Stimulated activated CD4-positive, alpha-beta T cell treated with anti-CD3 and anti-CD28 coated beads, Interleukin-12 subunit alpha, Interleukin-12 subunit beta, amount 100 ng/mL, for 48 hours (primary cell): ENCODE measurements around the gene RASSF3.
"Not testable (repeated sequence)": the region's sequence is repeated elsewhere in the genome, so short reads cannot be mapped to it uniquely, and the experiment has no call there.

ENCODE experiments used
- DNase-seq, 3 donors: peaks; one replicate each; pipeline ENCODE4 v3.0.0-alpha.2; 2020; ENCODE audit warnings: low read depth in 2 of 3, low spot score in 1 of 3

Gene RASSF3, protein sequence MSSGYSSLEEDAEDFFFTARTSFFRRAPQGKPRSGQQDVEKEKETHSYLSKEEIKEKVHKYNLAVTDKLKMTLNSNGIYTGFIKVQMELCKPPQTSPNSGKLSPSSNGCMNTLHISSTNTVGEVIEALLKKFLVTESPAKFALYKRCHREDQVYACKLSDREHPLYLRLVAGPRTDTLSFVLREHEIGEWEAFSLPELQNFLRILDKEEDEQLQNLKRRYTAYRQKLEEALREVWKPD

DNA sequence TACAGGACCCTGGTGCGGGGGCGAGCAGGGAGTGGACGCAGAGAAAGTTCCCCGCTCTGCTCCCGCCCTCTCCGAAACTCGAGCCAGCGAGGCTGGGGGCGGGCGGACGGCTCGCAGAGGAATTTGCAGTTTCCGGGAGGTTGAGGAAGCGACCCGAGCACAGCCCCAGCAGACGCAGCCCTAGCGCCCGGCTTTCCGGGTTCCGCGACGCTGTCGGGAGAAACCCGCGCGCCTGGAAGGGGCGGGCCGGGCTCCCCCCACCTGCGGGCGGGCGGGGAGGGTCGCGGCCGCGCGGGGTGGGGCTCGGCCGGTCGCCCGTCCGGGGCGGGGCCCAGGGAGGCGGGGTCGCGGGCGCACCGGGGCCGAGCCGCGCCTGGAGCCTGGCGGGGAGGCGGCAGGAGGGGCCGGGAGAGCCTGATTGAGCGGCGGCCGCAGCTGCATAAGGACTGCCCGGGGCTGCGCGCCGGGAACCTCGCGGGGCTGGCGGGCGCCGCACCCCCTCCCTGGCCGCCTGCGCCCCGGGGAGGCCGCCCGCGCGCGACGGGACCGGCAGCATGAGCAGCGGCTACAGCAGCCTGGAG, at the start of gene RASSF3:
TSS of gene RASSF3 (plus strand) at position 417 of the 581 bp plus-strand sequence. CDS start at position 555, 138 bp downstream.
- peak in 2 of 3 donors; percentile 47 to 68 for DNase-seq

DNA sequence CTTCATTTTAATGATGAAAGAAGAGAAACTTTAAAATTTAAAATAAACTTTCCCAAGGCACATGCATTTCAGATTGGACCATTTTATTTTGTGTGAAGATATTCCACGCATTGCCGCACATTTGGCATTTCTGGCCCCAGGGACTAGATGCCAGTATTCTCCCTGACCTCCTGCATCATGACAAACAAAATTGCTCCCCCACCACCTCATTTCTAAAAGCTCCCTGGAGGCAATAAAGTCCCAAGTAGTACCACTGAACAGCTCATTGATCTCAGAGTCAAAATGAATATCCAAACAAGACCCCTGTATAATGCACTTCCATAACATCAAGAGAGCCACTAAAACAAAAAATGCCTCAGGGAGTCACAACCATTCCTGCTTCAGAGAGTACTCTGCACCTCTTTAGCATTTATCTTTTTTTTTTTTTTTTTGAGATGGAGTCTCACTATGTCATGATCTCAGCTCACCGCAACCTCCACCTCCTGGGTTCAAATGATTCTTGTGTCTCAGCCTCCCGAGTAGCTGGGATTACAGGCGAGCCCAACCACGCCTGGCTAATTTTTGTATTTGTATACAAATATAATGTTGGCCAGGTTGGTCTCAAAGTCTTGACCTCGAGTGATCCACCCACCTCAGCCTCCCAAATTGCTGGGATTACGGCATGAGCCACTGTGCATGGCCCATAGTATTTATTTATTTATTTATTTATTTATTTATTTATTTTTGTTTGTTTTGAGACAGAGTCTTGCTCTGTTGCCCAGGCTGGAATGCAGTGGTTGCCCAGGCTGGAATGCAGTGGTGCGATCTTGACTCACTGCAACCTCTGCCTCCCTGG, 48.8 kb upstream of the RASSF3 start:
- DNase-seq, result no peak

DNA sequence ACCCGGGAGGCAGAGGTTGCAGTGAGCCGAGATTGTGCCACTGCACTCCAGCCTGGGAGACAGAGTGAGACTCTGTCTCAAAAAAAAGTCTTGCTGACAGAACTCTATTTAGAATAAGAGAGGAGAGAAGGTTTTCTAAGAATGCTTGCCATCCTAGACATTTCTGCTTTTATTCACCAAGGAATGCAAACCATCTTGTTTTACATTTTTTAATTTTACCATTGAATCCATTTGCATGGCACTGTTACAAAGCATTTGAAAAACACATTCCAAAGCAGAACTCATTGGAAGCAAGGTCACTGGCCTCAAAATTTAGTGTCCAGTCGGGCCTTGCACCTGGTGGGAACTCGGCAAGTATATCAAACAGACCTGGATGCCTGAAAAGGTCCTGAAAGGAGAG, 44.2 kb upstream of the RASSF3 start:
- no peak for DNase-seq

DNA sequence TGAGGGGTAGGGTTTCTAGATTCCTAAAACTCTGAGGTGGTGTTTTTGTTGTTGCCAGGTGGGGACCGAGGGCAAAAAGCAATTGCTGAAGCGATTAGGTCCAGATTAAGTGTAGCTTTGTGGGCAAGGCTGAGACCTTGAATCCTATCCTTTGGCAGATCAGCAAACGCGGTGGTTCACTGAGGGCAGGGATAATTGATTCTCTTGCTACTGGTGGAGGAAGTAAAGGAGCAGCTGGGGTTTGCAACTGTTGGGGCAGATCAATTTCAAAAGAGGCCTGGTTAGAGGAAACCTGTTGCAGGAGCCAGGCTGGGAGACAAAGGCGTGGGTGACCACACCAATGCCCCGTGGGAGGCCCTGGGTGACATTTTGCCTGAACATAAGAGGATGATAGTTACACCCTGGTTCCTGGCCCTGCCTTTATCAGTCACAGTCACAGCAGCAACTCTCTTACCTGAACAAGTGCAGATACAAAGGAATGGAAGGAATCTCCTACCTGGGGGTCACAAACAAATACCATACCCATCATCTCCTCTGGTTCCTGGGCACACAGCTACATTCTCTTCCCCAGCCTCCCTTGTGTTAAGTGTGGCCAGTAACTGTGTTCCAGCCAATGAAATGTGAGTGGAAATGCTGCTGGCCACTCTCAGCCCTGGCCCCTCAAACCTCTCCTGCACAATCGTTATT, 43.3 kb upstream of the RASSF3 start:
- DNase-seq, result no peak

DNA sequence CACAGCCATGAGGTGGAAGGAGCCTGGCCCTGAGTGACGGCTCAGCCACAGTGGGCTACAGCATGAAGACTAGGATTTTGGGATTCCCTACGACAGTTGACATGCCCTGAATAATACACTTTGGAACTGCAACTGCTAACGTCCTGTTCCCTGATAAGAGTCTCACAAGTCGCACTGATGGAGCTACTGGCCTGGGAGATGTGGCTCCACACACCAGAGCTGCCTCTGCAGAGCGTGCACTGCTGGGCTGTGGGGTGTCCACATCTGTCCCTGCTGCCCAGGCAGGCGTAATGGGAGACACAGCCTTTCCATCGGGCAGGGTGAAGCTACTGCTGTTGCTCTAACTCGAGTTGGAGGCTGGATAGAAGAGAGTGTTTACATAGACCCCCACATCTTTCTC, 42.7 kb upstream of the RASSF3 start:
- DNase-seq, result no peak

DNA sequence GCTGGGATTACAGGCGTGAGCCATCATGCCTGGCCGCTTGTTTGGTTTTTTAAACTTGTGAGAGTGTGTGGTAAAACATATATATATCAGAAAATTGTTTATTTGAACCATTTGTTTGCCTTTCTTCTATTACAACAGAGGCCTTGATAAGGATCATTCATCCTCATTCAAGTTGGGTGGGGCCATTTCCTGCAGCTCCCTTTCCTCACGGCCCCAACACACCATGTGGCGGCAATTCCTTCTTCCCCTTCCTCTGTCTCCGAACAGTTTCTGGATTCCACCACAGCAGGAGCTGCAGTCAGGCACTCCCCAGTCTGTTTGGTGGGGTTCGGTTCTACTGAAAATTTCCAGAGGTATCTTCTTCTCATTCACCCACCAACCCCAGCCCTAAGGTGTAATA, 42.0 kb upstream of the RASSF3 start:
- DNase-seq, result no peak

DNA sequence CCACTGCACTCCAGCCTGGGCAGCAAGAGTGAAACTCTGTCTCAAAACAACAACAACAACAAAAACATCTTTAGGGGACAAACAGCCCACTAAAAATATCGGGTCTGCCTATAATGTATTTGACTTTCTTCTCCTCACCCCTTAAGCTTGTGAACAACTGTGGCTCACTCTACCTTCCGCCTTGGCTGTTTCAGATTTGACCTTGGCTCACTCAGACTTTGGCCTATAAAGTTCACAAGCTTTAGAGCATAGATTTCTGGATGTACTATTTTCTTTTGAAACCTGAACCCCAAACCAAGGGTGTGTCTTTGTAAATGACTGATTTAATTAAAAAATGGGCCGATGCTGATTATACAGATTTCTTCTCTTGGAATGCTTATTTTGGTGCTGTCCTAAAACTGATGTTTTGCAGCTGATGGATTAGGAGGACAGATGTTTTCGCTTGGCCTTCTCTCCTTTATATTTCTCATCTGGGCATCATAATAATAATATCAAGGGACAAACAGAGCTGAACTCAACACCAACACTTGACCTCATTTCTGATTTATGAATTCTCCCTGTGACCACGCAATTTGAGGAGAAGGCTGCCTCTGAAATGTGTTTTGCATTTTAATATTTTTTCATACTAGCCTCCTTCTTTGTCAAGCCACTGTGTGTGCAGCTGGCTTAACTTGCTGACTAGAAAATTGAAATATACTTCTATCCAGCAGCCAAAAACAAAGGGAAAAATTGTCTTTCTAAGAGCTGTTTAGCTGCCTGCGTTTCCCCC, 40.2 kb upstream of the RASSF3 start:
- no peak for DNase-seq

DNA sequence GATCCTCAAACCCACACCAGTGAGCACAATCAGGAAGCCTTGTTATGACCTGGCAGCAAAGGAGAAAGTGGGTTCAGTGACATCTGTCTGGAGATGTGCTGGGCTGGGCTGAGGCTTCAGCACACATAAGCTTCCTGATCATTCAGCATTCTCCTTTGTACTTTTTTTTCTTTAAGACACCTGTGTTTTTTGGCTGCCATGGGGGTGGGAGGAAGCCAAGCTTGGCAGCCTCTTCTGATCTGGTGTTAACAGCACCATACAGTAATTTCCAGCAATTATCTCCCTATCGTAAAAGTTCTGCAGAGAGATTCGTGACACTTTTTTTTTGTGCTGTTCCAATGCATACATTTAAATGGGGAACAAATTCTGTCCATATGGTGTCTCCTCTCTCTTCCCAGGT, 38.9 kb upstream of the RASSF3 start:
- DNase-seq, result no peak

DNA sequence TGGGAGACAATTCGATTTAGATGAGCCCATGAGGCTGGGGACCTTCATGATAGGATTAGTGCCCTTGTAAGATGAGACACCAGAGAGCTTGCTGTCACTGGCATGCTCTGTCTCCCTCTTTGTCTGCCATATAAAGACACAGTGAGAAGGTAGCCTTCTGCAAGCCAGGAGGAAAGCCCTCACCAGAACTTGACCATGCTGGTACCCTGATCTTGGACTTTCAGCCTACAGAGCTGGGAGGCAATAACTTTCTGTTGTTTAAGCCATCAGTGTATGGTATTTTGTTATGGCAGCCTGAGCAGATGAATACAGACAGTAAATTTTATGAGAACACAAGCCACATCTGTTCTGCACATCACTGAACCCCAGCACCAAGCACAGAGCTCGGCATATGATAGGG, 38.1 kb upstream of the RASSF3 start:
- DNase-seq, result no peak

DNA sequence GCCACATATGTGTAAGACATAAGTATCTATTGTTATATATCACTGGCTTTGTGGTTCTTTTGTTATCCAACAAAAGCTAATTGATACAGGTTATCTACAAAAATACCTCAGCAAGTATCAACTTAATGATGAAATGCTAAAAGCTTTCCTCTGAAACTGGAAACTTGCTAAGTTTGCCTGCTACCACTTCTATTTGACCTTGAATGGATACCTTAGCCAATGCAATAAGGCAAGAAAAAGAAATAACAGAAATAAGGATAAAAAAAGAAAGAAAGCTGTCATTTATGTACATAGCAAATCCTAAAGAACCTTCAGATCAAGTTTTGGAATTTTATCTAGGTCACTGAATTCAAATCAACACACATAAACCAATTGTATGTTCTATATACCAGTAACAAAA, 35.5 kb upstream of the RASSF3 start:
- no peak for DNase-seq

DNA sequence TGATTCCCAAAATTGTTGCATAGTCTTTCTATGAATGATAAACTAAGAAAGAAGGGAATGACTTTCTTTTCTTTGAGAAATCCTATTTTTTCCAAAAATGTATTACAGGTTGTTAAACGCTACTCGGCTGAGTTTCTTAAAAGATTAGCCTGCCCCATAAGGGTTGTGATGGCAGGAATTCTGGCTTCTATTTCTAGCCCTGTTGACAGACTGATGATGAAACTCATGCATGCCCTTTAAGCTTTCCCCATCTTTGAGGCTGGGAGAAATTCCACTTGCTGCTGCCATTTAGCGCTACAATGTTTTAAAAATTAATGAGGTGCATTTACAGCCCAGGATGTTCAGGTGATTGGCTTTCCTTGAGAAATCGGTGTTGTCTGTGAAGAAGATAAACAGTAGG, 33.2 kb upstream of the RASSF3 start:
- DNase-seq, result no peak

DNA sequence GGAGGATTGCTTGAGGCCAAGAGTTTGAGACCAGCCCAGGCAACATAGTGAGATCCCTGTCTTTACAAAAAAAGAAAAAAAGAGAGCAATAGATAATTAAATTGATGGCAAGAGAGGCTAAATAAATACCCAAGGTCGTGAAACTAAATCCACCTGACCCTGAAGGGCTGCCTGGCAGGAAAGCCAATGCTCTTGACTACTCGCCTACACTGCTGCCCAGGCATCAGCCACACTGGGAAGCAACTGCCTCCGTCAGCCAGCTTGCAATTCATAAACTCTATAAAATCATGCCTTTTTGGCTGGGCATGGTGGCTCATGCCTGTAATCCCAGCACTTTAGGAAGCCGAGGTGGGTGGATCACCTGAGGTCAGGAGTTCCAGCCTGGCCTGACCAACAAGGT, 31.7 kb upstream of the RASSF3 start:
- DNase-seq, result no peak

DNA sequence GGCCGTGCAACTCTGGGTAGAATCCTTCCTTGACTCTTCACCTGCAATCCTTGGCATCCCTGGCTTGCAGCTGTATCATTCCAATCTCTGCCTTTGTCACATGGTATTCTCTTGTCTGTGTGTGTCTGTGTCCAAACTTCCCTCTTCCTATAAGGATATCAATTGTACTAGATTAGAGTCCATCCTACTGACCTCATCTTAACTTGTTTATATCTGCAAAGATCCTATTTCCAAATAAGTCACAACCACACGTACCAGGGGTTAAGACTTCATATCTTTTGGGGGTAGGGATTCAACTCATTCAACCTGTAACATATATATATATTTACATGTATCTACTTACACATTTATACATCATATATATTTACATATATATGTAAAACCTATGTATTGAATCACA, 29.6 kb upstream of the RASSF3 start:
- no peak for DNase-seq

DNA sequence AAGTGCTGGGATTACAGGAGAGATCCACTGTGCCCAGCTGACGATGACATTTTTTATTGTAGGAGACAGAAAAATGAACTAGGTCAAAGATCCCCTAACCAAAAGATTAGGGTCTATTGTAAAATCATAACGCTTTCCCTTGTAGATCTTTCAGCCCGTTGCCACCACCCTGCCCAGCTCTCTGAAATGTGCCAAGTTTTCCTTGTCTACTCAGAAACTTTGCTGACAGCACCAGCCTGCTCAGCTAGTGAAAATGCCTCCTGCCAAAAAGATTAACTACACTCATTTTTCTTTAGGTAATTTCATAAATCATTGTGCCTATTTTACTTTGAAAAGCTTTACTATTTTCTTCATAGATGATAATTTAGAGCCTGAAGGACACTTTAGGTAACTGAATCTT, 28.2 kb upstream of the RASSF3 start:
- DNase-seq, result no peak

DNA sequence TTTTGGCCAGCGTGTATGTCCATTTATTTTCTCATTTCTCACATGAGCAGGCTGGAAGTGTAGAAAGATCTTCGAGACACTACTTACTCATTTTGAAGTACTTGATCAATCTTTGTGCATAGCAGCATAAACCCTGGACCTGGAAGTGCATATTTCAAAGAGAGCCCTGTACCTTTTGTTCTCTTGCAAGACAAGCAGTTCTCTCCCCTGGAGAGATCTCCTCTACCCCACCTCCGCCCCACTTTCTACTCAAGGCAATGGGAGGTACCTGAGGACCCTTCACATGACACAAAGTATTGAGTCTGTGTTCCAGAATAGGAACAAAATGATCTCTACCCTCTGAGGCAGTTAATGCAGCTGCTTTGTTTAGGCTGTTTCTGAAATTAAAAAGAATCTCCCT, 27.4 kb upstream of the RASSF3 start:
- DNase-seq, result no peak

DNA sequence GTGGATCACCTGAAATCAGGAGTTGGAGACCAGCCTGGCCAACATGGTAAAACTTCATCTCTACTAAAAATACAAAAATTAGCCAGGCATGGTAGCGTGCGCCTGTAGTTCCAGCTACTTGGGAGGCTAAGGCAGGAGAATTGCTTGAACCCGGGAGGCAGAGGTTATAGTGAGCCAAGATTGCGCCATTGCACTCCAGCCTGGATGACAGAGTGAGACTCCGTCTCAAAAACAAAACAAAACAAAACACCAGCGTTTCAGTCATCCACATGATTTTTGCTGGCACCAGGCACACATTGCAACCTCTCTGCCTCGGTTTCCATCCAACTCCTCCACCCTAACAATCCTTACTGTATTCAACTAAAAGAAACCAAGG, 26.9 kb upstream of the RASSF3 start:
- DNase-seq, result not testable (repeated sequence)

DNA sequence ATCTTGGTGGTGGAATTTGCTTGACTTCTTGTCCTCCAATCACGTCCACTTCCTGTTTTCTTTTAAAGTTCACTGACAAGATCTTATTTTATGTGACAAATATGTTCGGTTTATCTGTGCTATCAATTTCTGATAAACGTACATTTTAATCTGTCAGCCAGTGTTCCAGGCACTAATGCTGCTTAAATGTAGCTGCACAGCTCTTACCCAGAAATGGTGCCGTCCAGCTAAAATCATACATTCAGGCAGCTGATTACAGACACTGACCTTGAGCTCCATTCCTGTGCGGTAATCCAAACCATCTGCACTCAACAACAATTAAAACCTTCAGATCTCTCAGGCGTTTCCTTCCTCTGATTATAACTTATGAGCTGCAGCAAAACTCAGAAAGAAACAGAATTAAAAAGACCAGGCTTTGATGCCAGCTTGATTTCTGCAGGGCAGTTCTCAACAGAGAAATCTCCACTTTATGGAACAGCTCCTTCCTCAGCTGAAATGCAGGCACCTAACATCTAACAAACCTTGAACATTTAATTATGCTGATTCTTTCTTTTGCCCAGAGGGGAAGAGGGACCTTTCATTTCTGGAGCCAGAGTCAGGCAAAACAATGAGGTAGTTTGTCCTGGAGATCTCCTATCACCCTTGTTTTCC, 26.4 kb upstream of the RASSF3 start:
- no peak for DNase-seq

DNA sequence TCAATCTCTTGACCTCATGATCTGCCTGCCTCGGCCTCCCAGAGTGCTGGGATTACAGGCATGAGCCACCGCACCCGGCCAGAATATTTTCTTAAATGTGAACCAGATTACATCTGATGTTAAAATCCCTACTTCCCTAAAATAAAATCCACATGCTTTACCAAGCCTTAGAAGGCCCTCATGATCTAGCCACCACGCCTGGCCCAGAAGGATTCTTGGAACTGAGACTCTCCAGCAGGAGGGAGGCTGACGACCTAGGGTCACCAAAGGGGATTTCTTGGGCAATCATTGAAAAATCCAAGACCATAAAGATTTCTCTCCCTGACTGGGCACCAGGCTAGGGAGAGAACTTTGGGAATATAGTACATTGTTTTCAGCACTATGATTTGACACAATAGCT, 25.2 kb upstream of the RASSF3 start:
- no peak for DNase-seq

DNA sequence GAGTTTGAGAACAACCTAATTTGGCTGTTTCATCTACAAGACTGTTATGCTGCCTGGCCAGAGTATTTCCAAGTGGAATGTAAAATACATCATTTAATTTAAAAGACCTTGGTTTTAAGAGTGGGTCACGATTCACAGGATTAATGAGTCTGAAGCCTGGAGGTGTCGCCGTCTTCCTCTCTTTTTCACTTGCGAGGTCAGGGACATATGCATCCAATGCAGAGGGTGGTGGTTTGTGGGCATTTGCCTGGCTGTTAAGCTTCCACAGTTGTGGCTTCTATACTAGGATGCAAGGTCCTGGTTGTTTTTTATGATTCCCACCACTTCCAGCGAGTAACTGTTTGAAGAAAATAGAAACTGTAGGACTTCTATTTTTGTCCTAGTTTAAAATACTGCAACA, 22.8 kb upstream of the RASSF3 start:
- no peak for DNase-seq

DNA sequence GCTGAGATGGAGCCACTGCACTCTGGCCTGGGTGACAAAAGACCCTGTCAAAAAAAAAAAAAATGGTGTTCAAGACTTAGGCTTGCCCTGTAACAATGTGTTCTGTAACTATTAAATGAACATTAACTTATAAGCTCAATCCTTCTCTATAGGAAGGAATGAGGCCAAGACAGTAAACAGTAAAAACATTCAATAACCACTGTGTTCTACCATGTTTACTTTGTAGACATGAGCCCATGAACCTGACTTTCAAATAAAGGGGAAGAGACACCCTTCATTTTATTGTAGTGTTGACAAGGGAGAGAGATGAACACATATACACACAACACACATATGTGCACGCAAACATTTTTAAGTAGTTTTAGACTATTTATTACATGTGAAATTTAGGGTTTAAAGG, 20.1 kb upstream of the RASSF3 start:
- DNase-seq, result no peak
